GM18498 (cell line): ENCODE results near the gene ZBTB1.
"Not testable (repeated sequence)": the region's sequence is repeated elsewhere in the genome, so short reads cannot be mapped to it uniquely, and the experiment has no call there.

Experiments used
- ATAC-seq: cut with Tn5 transposase; IDR thresholded peaks from one replicate; pipeline ENCODE4 v1.9.1; 2021; ENCODE audit warnings: mild to moderate bottlenecking, moderate library complexity; ENCODE audit not compliant: unreplicated experiment

Gene ZBTB1

GRCh38 chr14:64563696-64564095 is 59.1 kb downstream of the ZBTB1 start:
- no peak for ATAC-seq

GRCh38 chr14:64566651-64567122 is 62.1 kb downstream of the ZBTB1 start:
- no peak for ATAC-seq

- ATAC-seq, result no peak
Observed at GRCh38 chr14:64569138-64569631, 64.6 kb downstream of the ZBTB1 start.

GRCh38 chr14:64569646-64570045 is 65.1 kb downstream of the ZBTB1 start:
- not testable (repeated sequence) for ATAC-seq

GRCh38 chr14:64572386-64573104 is 68.0 kb downstream of the ZBTB1 start:
- ATAC-seq, result no peak

- ATAC-seq, result no peak
Observed at GRCh38 chr14:64573109-64573508, 68.5 kb downstream of the ZBTB1 start.
